Memory B cell (primary cell): ENCODE data around the gene KIR3DL2.
"Not testable (repeated sequence)": the region's sequence is repeated elsewhere in the genome, so short reads cannot be mapped to it uniquely, and the experiment has no call there.

Experiments used
- ATAC-seq: fragments of 150-1000 bp; cut with Tn5 transposase; 2 replicates; pipeline ENCODE4 v1.10.0; 2021; ENCODE audit warnings: low read depth, mild to moderate bottlenecking, moderate library complexity
- DNase-seq, 2 donors: peaks; one replicate each; pipeline ENCODE4 v3.0.0; 2022; ENCODE audit warnings: low spot score in 2 of 2
- H3K27ac Mint-ChIP-seq: one replicate; pipeline ENCODE4 v1.8.0; 2022; ENCODE audit warnings: mild to moderate bottlenecking, moderate library complexity, mixed read lengths
- H3K27me3 Mint-ChIP-seq: one replicate; pipeline ENCODE4 v1.8.0; 2022; ENCODE audit warnings: mixed read lengths
- H3K36me3 Mint-ChIP-seq: one replicate; pipeline ENCODE4 v1.8.0; 2022; ENCODE audit warnings: mild to moderate bottlenecking, mixed read lengths
- H3K4me1 Mint-ChIP-seq: one replicate; pipeline ENCODE4 v1.8.0; 2022; ENCODE audit warnings: mixed read lengths
- H3K4me3 Mint-ChIP-seq: one replicate; pipeline ENCODE4 v1.8.0; 2022; ENCODE audit warnings: mild to moderate bottlenecking, moderate library complexity, mixed read lengths
- H3K9me3 Mint-ChIP-seq: one replicate; pipeline ENCODE4 v1.8.0; 2022; ENCODE audit warnings: mixed read lengths

KIR3DL2 gene

DNA sequence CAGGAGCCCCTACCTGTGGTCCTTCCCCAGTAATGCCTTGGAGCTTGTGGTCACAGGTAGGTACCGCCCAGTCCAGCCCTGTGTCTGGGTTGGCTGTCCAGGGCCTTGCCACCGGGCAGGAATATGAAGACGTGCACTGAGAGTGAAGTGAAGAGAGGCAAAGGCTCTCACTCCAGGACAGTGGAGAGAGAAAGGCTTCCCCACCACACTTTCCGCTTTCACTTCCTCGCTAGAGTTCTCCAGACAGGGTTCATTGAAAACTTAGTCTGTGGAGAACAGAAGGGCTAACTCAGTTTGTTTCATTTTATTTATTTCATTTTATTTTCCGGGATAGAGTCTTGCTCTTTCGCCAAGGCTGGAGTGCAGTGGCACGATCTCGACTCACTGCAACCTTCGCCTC, 38.0 kb downstream of the KIR3DL2 start:
- Mint-ChIP-seq H3K27ac (no peak overlapping the region), H3K4me1 (no peaks in the 10 kb centered on the region), H3K9me3 (no peaks in the 10 kb centered on the region), H3K36me3 (no peaks in the 10 kb centered on the region), H3K4me3 (no peak overlapping the region), H3K27me3 (peaks cover 3% of the 10 kb centered on the region)
- DNase-seq (no peak), ATAC-seq (no peak)

GRCh38 chr19:54889566-54889965, 39.3 kb downstream of the KIR3DL2 start:
- DNase-seq, result no peak
- no peak for ATAC-seq
- no peaks in the 10 kb centered on the region for H3K36me3 Mint-ChIP-seq

GRCh38 chr19:54893406-54893805, 43.2 kb downstream of the KIR3DL2 start:
- H3K27ac Mint-ChIP-seq, result no peak overlapping the region
- H3K27me3 Mint-ChIP-seq, result peaks cover 13% of the 10 kb centered on the region
- ATAC-seq (no peak), DNase-seq (no peak)
- no peak overlapping the region for H3K4me3 Mint-ChIP-seq
- H3K4me1 Mint-ChIP-seq, result no peaks in the 10 kb centered on the region
- no peaks in the 10 kb centered on the region for H3K9me3 Mint-ChIP-seq
- H3K36me3 Mint-ChIP-seq, result peaks cover 2% of the 10 kb centered on the region

More at GRCh38 chr19:54889566-54889965, 39.3 kb downstream of the KIR3DL2 start:
- Mint-ChIP-seq H3K27ac (no peak overlapping the region), H3K4me1 (no peaks in the 10 kb centered on the region), H3K4me3 (no peak overlapping the region), H3K27me3 (peaks cover 3% of the 10 kb centered on the region), H3K9me3 (no peaks in the 10 kb centered on the region)

- not testable (repeated sequence) for DNase-seq, H3K36me3 Mint-ChIP-seq, H3K9me3 Mint-ChIP-seq, H3K4me3 Mint-ChIP-seq, H3K4me1 Mint-ChIP-seq, ATAC-seq, H3K27ac Mint-ChIP-seq
- peaks cover 17% of the 10 kb centered on the region for H3K27me3 Mint-ChIP-seq
These were observed 43.9 kb downstream of the KIR3DL2 start for GRCh38 chr19:54894106-54894505.

- ATAC-seq, result no peak
- Mint-ChIP-seq H3K27me3 (peaks cover 23% of the 10 kb centered on the region), H3K27ac (no peak overlapping the region)
These were observed 45.8 kb downstream of the KIR3DL2 start for GRCh38 chr19:54896036-54896435.

DNA sequence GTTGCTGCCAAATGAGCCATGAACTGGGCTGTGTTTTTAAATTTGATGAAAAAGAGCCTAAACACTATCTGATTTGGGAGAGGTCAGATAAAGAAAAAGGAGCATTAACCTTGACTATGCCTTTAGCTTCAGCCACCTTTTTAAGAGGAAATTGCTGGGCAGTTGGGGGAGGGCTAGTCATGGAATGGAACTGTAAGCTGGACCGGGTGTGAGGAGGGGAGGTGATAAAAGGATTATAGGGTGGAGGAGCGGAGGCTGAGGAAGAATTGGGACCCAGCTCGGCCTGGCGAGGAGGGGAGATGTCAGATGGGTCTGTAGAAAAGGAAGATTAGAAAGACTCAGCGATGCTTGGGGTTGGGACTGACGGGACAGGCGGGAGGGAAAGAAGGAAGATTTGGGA, 48.4 kb downstream of the KIR3DL2 start:
- not testable (repeated sequence) for H3K9me3 Mint-ChIP-seq, ATAC-seq, H3K36me3 Mint-ChIP-seq, H3K4me3 Mint-ChIP-seq, H3K4me1 Mint-ChIP-seq, H3K27ac Mint-ChIP-seq, DNase-seq
- H3K27me3 Mint-ChIP-seq, result peaks cover 23% of the 10 kb centered on the region

More at GRCh38 chr19:54896036-54896435, 45.8 kb downstream of the KIR3DL2 start:
- DNase-seq, result no peak
- Mint-ChIP-seq H3K4me3 (no peak overlapping the region), H3K4me1 (no peaks in the 10 kb centered on the region), H3K36me3 (peaks cover 2% of the 10 kb centered on the region), H3K9me3 (peaks cover 5% of the 10 kb centered on the region)

DNA sequence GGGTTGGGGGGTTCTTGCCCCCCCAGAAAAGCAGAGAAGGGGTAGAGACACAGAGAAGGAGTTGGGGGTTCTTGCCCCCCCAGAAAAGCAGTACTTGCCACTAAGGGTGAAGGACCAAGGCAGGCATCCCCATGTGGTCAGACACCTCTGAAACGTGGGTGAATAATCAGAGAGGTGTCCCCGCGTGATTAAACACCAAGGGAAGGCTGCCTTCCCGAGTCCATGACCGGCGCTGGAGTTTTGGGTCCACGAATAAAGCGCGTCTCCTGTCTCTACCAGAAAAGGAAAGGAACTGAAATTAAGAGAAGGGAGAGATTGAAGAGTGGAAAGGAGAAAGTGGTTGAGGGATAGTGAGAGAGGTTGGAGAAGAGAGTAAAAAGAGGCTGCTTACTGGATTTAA, 49.4 kb downstream of the KIR3DL2 start:
- H3K4me3 Mint-ChIP-seq, H3K27ac Mint-ChIP-seq, H3K4me1 Mint-ChIP-seq, ATAC-seq, H3K36me3 Mint-ChIP-seq, DNase-seq, H3K9me3 Mint-ChIP-seq: not testable (repeated sequence)
- H3K27me3 Mint-ChIP-seq, result peaks cover 23% of the 10 kb centered on the region

- not testable (repeated sequence) for DNase-seq, H3K27ac Mint-ChIP-seq, ATAC-seq, H3K36me3 Mint-ChIP-seq, H3K9me3 Mint-ChIP-seq, H3K4me3 Mint-ChIP-seq, H3K4me1 Mint-ChIP-seq
- peaks cover 22% of the 10 kb centered on the region for H3K27me3 Mint-ChIP-seq
These were observed 50.9 kb downstream of the KIR3DL2 start for GRCh38 chr19:54901153-54901552.

DNA sequence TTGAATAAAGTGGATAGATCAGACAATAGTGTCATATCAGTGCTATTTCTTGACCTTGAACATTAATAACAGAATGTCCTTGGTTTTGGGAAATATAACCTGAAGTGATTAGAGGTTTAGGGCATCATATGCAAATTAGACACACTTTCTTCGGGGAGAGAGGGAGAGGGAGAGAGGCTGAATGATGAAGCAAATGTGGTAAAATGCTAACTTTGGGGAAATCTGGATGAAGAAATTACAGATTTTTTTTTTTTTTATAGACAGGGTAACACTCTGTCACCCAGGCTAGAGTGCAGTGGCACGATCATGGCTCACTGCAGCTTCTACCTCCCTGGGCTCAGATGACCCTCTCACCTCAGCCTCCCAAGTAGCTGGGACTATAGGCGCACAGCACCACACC, 51.8 kb downstream of the KIR3DL2 start:
- H3K36me3 Mint-ChIP-seq, result no peaks in the 10 kb centered on the region
- peaks cover 5% of the 10 kb centered on the region for H3K9me3 Mint-ChIP-seq
- H3K4me1 Mint-ChIP-seq, result no peaks in the 10 kb centered on the region

GRCh38 chr19:54903303-54903702, 53.1 kb downstream of the KIR3DL2 start:
- no peak overlapping the region for H3K4me3 Mint-ChIP-seq
- peaks cover 16% of the 10 kb centered on the region for H3K27me3 Mint-ChIP-seq
- DNase-seq, result no peak
- ATAC-seq, result no peak
- no peaks in the 10 kb centered on the region for H3K4me1 Mint-ChIP-seq
- H3K27ac Mint-ChIP-seq, result no peak overlapping the region
- peaks cover 5% of the 10 kb centered on the region for H3K9me3 Mint-ChIP-seq
- H3K36me3 Mint-ChIP-seq, result no peaks in the 10 kb centered on the region

More for the DNA sequence above, 51.8 kb downstream of the KIR3DL2 start:
- Mint-ChIP-seq H3K27me3 (peaks cover 17% of the 10 kb centered on the region), H3K4me3 (no peak overlapping the region), H3K27ac (no peak overlapping the region)
- DNase-seq (no peak), ATAC-seq (no peak)

DNA sequence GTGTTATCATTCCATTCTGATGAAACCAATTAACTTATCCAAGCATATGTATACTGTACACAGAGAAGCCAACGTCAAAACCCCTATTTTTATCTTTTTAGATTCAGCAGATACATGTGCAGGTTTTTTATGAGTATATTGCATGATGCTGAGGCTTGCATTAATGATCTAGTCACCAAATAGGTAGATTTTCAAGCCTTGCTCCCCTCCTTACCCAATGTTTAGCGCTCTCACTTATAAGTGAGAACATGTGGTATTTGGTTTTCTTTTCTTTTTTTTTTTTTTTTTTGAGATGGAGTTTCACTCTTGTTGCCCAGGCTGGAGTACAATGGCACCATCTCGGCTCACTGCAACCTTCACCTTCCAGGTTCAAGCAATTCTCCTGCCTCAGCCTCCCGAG, 54.0 kb downstream of the KIR3DL2 start:
- DNase-seq, H3K4me1 Mint-ChIP-seq, ATAC-seq, H3K4me3 Mint-ChIP-seq, H3K36me3 Mint-ChIP-seq, H3K27ac Mint-ChIP-seq, H3K9me3 Mint-ChIP-seq: not testable (repeated sequence)
- H3K27me3 Mint-ChIP-seq, result peaks cover 10% of the 10 kb centered on the region

GRCh38 chr19:54905421-54905802, 55.2 kb downstream of the KIR3DL2 start:
- DNase-seq (no peak), ATAC-seq (no peak)
- Mint-ChIP-seq H3K9me3 (no peaks in the 10 kb centered on the region), H3K27me3 (peaks cover 6% of the 10 kb centered on the region), H3K36me3 (no peaks in the 10 kb centered on the region), H3K4me1 (no peaks in the 10 kb centered on the region), H3K27ac (no peak overlapping the region), H3K4me3 (no peak overlapping the region)

GRCh38 chr19:54905803-54906511, 55.7 kb downstream of the KIR3DL2 start, which contains the start of gene NCR1:
TSS of gene NCR1 (plus strand) at chr19:54906148. CDS start at chr19:54906188, 40 bp downstream.
- H3K27ac Mint-ChIP-seq, result no peak within 1 kb of the TSS

DNA sequence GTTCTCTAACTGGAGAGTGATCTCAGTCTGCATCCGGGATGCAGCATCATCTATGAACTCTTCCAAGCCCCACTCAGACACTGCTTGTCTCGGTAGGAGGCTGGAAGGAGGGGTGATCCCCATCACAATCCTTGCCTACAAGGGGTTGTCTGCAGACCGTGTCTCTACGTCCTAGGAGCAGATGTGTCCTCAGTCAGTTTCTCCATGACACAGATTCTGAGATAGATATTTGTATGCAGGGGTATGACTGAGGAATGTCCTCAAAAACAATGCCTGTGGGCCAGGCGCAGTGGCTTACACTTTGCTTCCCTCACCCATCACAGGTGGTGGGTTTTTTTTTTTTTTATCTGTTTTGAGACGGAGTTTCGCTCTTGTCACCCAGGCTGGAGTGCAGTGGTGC, 56.6 kb downstream of the KIR3DL2 start:
- Mint-ChIP-seq H3K4me1 (no peaks in the 10 kb centered on the region), H3K4me3 (no peak overlapping the region), H3K27ac (no peak overlapping the region), H3K27me3 (peaks cover 9% of the 10 kb centered on the region), H3K36me3 (no peaks in the 10 kb centered on the region), H3K9me3 (peaks cover 1% of the 10 kb centered on the region)
- no peak for ATAC-seq
- DNase-seq, result no peak

More at GRCh38 chr19:54905803-54906511, 55.7 kb downstream of the KIR3DL2 start, which contains the start of gene NCR1:
- no peak for DNase-seq
- H3K36me3 Mint-ChIP-seq, result no peaks in the 10 kb centered on the region
- no peak within 1 kb of the TSS for H3K4me3 Mint-ChIP-seq
- peaks cover 9% of the 10 kb centered on the region for H3K27me3 Mint-ChIP-seq
- H3K4me1 Mint-ChIP-seq, result no peaks in the 10 kb centered on the region
- ATAC-seq, result no peak
- peaks cover 1% of the 10 kb centered on the region for H3K9me3 Mint-ChIP-seq

GRCh38 chr19:54907899-54908298, 57.7 kb downstream of the KIR3DL2 start:
- not testable (repeated sequence) for DNase-seq, H3K4me1 Mint-ChIP-seq, ATAC-seq, H3K27me3 Mint-ChIP-seq, H3K27ac Mint-ChIP-seq, H3K36me3 Mint-ChIP-seq, H3K9me3 Mint-ChIP-seq, H3K4me3 Mint-ChIP-seq
